ENCODE results near the gene SH3GLB1.
"Not testable (repeated sequence)": the region's sequence is repeated elsewhere in the genome, so short reads cannot be mapped to it uniquely, and the experiment has no call there.

Gene SH3GLB1

DNA sequence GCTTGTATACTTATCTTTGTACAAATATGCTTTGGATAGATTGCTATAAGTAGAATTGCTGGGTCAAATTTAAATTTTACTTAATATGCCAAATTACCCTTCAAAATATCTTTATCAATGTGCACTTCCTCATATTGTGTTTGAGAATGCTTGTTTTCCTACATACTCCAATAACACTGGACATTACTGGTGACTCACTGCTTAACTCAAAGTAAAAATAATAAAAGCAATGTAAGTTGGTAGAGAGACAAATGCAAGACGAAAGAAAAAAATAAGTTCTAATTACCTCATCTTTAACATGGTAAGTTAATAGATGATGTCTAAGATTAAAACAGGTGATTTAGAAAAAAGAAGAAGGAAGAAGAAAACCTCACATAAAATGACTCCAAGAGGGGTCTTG is 7.9 kb upstream of the SH3GLB1 start:
- DNase-seq, result no peak
- H3K36me3 ChIP-seq, result no peaks in the 10 kb centered on the region
- no peaks in the 10 kb centered on the region for H3K27me3 ChIP-seq (ENCODE audit: insufficient read depth, low read depth, severe bottlenecking)
- H3K4me3 ChIP-seq (ENCODE audit: low read depth, low read length), result no peak overlapping the region
- no peaks in the 10 kb centered on the region for H3K9me3 ChIP-seq (ENCODE audit: severe bottlenecking)
- TF ChIP-seq, protein P1, sequence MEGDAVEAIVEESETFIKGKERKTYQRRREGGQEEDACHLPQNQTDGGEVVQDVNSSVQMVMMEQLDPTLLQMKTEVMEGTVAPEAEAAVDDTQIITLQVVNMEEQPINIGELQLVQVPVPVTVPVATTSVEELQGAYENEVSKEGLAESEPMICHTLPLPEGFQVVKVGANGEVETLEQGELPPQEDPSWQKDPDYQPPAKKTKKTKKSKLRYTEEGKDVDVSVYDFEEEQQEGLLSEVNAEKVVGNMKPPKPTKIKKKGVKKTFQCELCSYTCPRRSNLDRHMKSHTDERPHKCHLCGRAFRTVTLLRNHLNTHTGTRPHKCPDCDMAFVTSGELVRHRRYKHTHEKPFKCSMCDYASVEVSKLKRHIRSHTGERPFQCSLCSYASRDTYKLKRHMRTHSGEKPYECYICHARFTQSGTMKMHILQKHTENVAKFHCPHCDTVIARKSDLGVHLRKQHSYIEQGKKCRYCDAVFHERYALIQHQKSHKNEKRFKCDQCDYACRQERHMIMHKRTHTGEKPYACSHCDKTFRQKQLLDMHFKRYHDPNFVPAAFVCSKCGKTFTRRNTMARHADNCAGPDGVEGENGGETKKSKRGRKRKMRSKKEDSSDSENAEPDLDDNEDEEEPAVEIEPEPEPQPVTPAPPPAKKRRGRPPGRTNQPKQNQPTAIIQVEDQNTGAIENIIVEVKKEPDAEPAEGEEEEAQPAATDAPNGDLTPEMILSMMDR (IDR thresholded peaks at IDR 0.05; ENCODE audit: low read depth, low read length), result no peak
- no peak overlapping the region for H3K27ac ChIP-seq

DNA sequence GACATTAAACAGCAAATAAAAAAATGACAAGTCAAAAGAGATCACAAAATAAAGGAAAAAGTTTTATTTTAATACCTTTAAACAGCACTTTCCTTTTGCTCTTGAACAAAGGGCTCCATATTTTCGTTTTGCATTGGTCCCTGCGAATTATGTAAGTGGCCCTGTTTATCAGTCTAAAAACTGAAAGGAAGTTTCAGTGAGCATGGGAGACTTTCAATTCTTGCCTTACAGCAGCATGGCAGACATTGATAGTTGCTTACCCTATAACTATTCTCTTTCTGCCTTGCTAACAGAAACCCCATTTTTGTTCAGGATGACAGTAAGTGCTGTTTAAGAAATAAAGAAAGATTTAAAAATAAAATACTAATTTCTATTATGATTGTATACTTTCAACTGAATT is 5.2 kb upstream of the SH3GLB1 start:
- TF ChIP-seq, protein P1 (IDR thresholded peaks at IDR 0.05; ENCODE audit: low read depth, low read length), result no peak
- Histone ChIP-seq H3K27me3 (ENCODE audit: insufficient read depth, low read depth, severe bottlenecking) (no peaks in the 10 kb centered on the region), H3K36me3 (no peaks in the 10 kb centered on the region), H3K27ac (no peak overlapping the region), H3K9me3 (ENCODE audit: severe bottlenecking) (no peaks in the 10 kb centered on the region), H3K4me3 (ENCODE audit: low read depth, low read length) (no peak overlapping the region)
- DNase-seq, result no peak

DNA sequence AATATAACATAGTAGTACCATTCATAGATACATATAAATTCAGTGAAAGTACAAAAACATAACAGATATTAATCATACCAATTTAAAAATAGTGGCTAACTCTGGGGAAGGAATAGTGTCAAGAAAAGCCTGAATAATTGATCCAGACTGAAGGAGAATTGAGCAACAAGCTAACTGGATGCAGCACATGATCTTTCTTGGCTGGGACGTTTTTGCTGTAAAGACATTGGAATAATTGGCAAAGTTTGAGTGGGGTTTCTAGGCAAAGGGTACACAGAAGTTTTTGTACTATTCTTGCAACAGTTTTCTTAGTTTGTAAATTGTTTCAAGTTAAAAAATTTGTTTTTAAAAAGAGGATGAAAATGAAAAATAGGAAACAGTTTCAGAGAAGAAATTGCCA is 2.6 kb upstream of the SH3GLB1 start:
- no peaks in the 10 kb centered on the region for H3K27me3 ChIP-seq (ENCODE audit: insufficient read depth, low read depth, severe bottlenecking)
- H3K27ac ChIP-seq, result no peak overlapping the region
- no peak for DNase-seq
- peaks cover 8% of the 10 kb centered on the region for H3K36me3 ChIP-seq
- H3K4me3 ChIP-seq (ENCODE audit: low read depth, low read length), result no peak overlapping the region
- no peaks in the 10 kb centered on the region for H3K9me3 ChIP-seq (ENCODE audit: severe bottlenecking)
- TF ChIP-seq, protein P1 (IDR thresholded peaks at IDR 0.05; ENCODE audit: low read depth, low read length), result no peak

DNA sequence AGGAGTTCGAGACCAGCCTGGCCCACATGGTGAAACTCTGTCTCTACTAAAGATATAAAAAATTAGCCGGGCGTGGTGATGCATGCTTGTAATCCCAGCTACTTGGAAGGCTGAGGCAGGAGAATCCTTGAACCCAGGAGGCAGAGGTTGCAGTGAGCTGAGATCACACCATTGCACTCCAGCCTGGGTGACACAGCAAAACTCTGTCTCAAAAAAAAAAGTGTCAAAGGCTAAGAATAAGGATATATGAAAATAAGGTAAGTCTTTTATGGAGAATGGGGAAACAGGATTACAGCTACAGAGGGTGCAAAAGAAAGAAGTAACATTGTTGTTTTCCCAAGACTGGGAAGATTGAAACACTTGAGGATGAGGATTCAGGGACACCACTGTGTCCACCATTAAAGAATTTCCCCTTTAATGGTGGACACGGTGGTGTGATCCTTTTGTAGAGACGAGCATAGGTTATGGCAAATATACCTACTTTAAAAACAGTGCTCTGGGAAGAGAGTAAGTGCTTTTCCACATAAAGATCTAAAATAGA is 1.4 kb upstream of the SH3GLB1 start:
- H3K27me3 ChIP-seq (ENCODE audit: insufficient read depth, low read depth, severe bottlenecking); H3K4me3 ChIP-seq (ENCODE audit: low read depth, low read length); H3K27ac ChIP-seq; H3K36me3 ChIP-seq; H3K9me3 ChIP-seq (ENCODE audit: severe bottlenecking); DNase-seq: not testable (repeated sequence)

DNA sequence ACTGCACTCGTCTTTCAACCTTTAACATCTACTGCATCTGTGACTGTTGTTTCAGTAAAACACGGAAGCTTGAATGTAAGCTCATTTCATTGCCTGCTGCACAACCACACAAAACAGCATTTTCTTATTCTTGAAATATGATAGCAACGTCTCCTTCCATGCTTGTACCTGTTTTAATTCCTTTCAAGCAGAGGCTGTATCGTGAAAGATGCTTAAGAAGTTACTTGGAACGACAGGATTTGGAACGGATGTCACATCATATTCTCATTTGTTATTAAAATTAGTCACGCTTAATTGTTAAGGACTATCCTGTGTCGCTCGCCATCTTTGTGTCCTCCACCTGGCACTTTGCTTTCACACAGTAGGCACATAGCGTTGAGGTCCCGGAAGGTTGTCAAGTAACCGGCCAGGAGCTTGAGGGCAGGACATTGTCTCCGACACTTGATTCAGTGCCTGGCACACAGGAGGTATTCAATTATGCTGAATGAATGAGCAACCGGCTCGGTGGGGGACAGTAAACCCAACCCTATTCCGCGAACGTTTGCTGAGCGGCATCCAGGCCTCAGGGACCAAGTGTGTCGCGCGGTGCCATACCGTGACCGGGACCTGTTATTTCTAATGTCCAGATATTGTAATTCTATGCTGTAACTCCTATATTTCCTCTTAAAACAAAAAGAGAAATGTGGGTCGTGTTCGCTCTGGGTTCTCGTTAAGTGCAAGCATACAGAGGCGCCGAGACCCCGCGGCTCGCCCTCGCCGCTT is 499 bp upstream of the SH3GLB1 start:
- Histone ChIP-seq H3K36me3 (peaks cover 8% of the 10 kb centered on the region), H3K4me3 (ENCODE audit: low read depth, low read length) (peak overlapping the region; percentile 88), H3K27me3 (ENCODE audit: insufficient read depth, low read depth, severe bottlenecking) (no peaks in the 10 kb centered on the region), H3K9me3 (ENCODE audit: severe bottlenecking) (no peaks in the 10 kb centered on the region), H3K27ac (peak overlapping the region; percentile 89)
- DNase-seq, result no peak
- TF ChIP-seq, protein P1 (IDR thresholded peaks at IDR 0.05; ENCODE audit: low read depth, low read length), result no peak

DNA sequence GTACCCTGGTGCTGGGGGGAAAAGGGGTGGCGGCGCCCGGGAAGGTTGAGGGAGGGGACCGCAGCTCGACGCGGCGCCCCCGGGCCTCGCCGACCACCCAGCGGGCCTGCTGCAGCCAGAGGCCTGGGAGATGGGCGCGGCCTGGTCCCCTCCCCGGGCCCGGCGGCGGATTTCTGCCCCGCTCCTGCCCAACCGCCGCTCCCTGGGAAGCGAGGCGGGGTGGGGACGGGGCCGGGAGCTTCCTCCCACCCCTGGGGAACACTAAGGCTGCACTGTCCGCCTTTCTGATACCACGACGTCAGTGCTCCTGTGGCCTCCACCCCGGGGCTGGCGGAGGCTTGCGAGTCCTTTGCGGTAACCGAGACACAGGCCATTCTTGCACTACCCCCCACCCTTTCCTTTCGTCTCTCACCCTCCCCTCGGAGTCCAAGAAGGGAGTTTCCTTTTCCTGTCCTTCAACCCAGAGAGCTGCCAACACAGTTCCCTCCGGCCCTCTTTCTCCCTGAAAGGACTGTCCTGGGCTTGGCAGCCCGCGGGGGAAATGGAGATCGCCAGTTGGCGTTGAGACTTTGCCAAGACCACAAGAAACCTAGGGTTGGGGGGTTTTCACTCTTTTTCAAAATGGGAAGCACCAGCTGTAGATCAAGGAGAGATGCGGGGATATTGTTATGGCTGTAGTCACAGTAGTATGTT is 742 bp downstream of the SH3GLB1 start:
- no peaks in the 10 kb centered on the region for H3K27me3 ChIP-seq (ENCODE audit: insufficient read depth, low read depth, severe bottlenecking)
- DNase-seq, result peak; percentile 51
- peak overlapping the region; percentile 88 for H3K4me3 ChIP-seq (ENCODE audit: low read depth, low read length)
- TF ChIP-seq, protein P1 (IDR thresholded peaks at IDR 0.05; ENCODE audit: low read depth, low read length), result no peak
- peak overlapping the region; percentile 89 for H3K27ac ChIP-seq
- no peaks in the 10 kb centered on the region for H3K9me3 ChIP-seq (ENCODE audit: severe bottlenecking)
- peaks cover 8% of the 10 kb centered on the region for H3K36me3 ChIP-seq
